Sigmoid colon (tissue), 7 donors: Measurements from ENCODE around the gene RAD51D. TPM values are rescaled to one million over a fixed set of nuclear protein-coding genes. Genes with fewer than 3 reads are reported as not detected.

Experiments
- DNase-seq: peaks from one replicate; pipeline ENCODE4 v3.0.0-alpha.2; 2019
- H3K27ac ChIP-seq, 4 donors: fragments of 200-600 bp; sonication (generic); one replicate each; pipeline ENCODE4 v1.5.1; 2016 to 2019; ENCODE audit warnings: mild to moderate bottlenecking in 1 of 4
- H3K27me3 ChIP-seq, 3 donors: fragments of 200-600 bp; sonication (generic); one replicate each; pipeline ENCODE4 v1.5.1; 2019; ENCODE audit warnings: mild to moderate bottlenecking in 1 of 3
- H3K36me3 ChIP-seq, 4 donors: fragments of 200-600 bp; sonication (generic); one replicate each; pipeline ENCODE4 v1.5.1; 2016 to 2019
- H3K4me1 ChIP-seq, 4 donors: fragments of 200-600 bp; sonication (generic); one replicate each; pipeline ENCODE4 v1.5.1; 2017 to 2019
- H3K4me3 ChIP-seq, 4 donors: fragments of 200-600 bp; sonication (generic); one replicate each; pipeline ENCODE4 v1.5.1; 2017 to 2019; ENCODE audit warnings: mild to moderate bottlenecking in 2 of 4, moderate library complexity in 1 of 4
- H3K9me3 ChIP-seq, 4 donors: fragments of 200-600 bp in 3 of 4; sonication (generic) in 3 of 4; one replicate each; pipeline versions ENCODE4 v1.5.1 to v1.6.1; 2013 to 2019
- CTCF ChIP-seq, 4 experiments: fragments of 450-650 bp in 3 of 4; fragments of 200-600 bp in 1 of 4; IDR thresholded peaks; one replicate each; pipeline ENCODE4 v1.5.1; 2016 to 2019; ENCODE audit warnings: antibody characterized with exemption in 4 of 4, mild to moderate bottlenecking in 3 of 4, moderate library complexity in 2 of 4
- EP300 ChIP-seq, 4 donors: sonication (generic); formaldehyde crosslinking; IDR thresholded peaks; one replicate each; pipeline ENCODE4 v1.6.1; 2017; ENCODE audit warnings: antibody characterized with exemption in 4 of 4
- POLR2A ChIP-seq, 2 donors: fragments of 450-650 bp; IDR thresholded peaks; one replicate each; pipeline ENCODE4 v1.6.1; 2016; ENCODE audit warnings: antibody characterized with exemption in 2 of 2, mild to moderate bottlenecking in 2 of 2, moderate library complexity in 2 of 2
- POLR2AphosphoS5 ChIP-seq, 4 donors: sonication (generic); formaldehyde crosslinking; IDR thresholded peaks; one replicate each; pipeline ENCODE4 v1.6.1; 2017; ENCODE audit warnings: antibody characterized with exemption in 4 of 4
- WGBS, 2 donors: extraction: QIAGEN DNeasy Blood & Tissue Kit; methylation state at CpG; one replicate each; pipeline ENCODE4 v1.1.7; 2013; 5-methylcytosine and 5-hydroxymethylcytosine counted together
- intact Hi-C: fragments of 100-400 bp; cut with DNase I; formaldehyde crosslinking; loops from one replicate; pipeline ENCODE4 v1.15.1; 2023
- polyA plus RNA-seq, 3 donors: library from polyadenylated mRNA; stranded (reverse); fragments of 200-250 nt; gene quantifications; one replicate each; pipeline ENCODE4 v1.2.3, GENCODE V29; 2013
- total RNA-seq, 4 donors: library from RNA; depleted of rRNA; stranded (reverse); fragments of >200 nt; gene quantifications; one replicate each; pipeline ENCODE4 v1.1.0, GENCODE V29; 2016
- donor health status: healthy with polysubstance abuse.
- donor health status: Bipolar disorder and iron deficiency.
- donor health status: healthy.

RAD51D gene
- total and polyA plus RNA-seq, 7 donors = 2.8 to 12.6 (median 7.6) TPM

- Histone ChIP-seq H3K27me3 (no peaks in the 10 kb centered on the region), H3K27ac (no peak overlapping the region)
- no peak for TF ChIP-seq CTCF (IDR thresholded peaks at IDR 0.05)
- no peak for TF ChIP-seq POLR2A (IDR thresholded peaks at IDR 0.05)
- TF ChIP-seq EP300 (IDR thresholded peaks at IDR 0.05) = no peak
- TF ChIP-seq POLR2AphosphoS5 (IDR thresholded peaks at IDR 0.05) = no peak
Measured at GRCh38 chr17:35076874-35077273, 42.8 kb downstream of the RAD51D start.

GRCh38 chr17:35074711-35075707 lies 44.7 kb downstream of the RAD51D start:
- H3K36me3 ChIP-seq = no peaks in the 10 kb centered on the region
- no peaks in the 10 kb centered on the region for H3K9me3 ChIP-seq
- no peak for DNase-seq
- 31 to 67% methylated on average over 2 of the region's 2 CpGs for WGBS, 2 donors
- TF ChIP-seq CTCF (IDR thresholded peaks at IDR 0.05) = no peak
- no peak for TF ChIP-seq POLR2AphosphoS5 (IDR thresholded peaks at IDR 0.05)
- no peak for TF ChIP-seq POLR2A (IDR thresholded peaks at IDR 0.05)
- TF ChIP-seq EP300 (IDR thresholded peaks at IDR 0.05) = no peak
- H3K27me3 ChIP-seq = no peaks in the 10 kb centered on the region
- no peak overlapping the region for H3K4me3 ChIP-seq
- H3K27ac ChIP-seq = no peak overlapping the region
- intact Hi-C loops = no loop called here
- peaks cover 0 to 29% (median 20%) of the 10 kb centered on the region in 4 donors for H3K4me1 ChIP-seq

More at GRCh38 chr17:35076874-35077273, 42.8 kb downstream of the RAD51D start:
- no peak for DNase-seq
- WGBS, 2 donors = 86 to 94% methylated on average over 1 of the region's 1 CpG
- no peaks in the 10 kb centered on the region for H3K9me3 ChIP-seq
- H3K4me1 ChIP-seq = peaks cover 0 to 31% (median 27%) of the 10 kb centered on the region in 4 donors
- H3K4me3 ChIP-seq = no peak overlapping the region
- H3K36me3 ChIP-seq = no peaks in the 10 kb centered on the region
- intact Hi-C loops = no loop called here

GRCh38 chr17:35073991-35074627 lies 45.6 kb downstream of the RAD51D start:
- 53 to 68% methylated on average over 5 of the region's 5 CpGs for WGBS, 2 donors

GRCh38 chr17:35073183-35073790 lies 46.4 kb downstream of the RAD51D start:
- H3K9me3 ChIP-seq = no peaks in the 10 kb centered on the region
- WGBS, 2 donors = 79 to 88% methylated on average over 3 of the region's 3 CpGs

More at GRCh38 chr17:35073991-35074627, 45.6 kb downstream of the RAD51D start:
- Histone ChIP-seq H3K27me3 (no peaks in the 10 kb centered on the region), H3K36me3 (no peaks in the 10 kb centered on the region), H3K4me3 (no peak overlapping the region), H3K27ac (no peak overlapping the region), H3K9me3 (no peaks in the 10 kb centered on the region), H3K4me1 (peaks cover 0 to 33% (median 20%) of the 10 kb centered on the region in 4 donors)
- TF ChIP-seq POLR2A (IDR thresholded peaks at IDR 0.05) = no peak
- intact Hi-C loops = no loop called here
- DNase-seq = no peak

More at GRCh38 chr17:35073183-35073790, 46.4 kb downstream of the RAD51D start:
- Histone ChIP-seq H3K36me3 (no peaks in the 10 kb centered on the region), H3K27me3 (no peaks in the 10 kb centered on the region), H3K4me1 (peaks cover 0 to 33% (median 20%) of the 10 kb centered on the region in 4 donors), H3K27ac (no peak overlapping the region), H3K4me3 (no peak overlapping the region)
- no peak for DNase-seq
- TF ChIP-seq CTCF (IDR thresholded peaks at IDR 0.05) (no peak), POLR2A (IDR thresholded peaks at IDR 0.05) (no peak), POLR2AphosphoS5 (IDR thresholded peaks at IDR 0.05) (no peak), EP300 (IDR thresholded peaks at IDR 0.05) (no peak)
- intact Hi-C loops = no loop called here
